ENCODE measurements around the gene CLPTM1L.
A peak's percentile ranks its signal among the peaks of the same experiment; 100 is the strongest.

The CLPTM1L gene, protein sequence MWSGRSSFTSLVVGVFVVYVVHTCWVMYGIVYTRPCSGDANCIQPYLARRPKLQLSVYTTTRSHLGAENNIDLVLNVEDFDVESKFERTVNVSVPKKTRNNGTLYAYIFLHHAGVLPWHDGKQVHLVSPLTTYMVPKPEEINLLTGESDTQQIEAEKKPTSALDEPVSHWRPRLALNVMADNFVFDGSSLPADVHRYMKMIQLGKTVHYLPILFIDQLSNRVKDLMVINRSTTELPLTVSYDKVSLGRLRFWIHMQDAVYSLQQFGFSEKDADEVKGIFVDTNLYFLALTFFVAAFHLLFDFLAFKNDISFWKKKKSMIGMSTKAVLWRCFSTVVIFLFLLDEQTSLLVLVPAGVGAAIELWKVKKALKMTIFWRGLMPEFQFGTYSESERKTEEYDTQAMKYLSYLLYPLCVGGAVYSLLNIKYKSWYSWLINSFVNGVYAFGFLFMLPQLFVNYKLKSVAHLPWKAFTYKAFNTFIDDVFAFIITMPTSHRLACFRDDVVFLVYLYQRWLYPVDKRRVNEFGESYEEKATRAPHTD

GRCh38 chr5:1344975-1345838 lies at the start of gene CLPTM1L:
CLPTM1L (minus strand) TSS chr5:1345099; CDS start chr5:1344841, 258 bp downstream.
- DNase-seq: peak; percentile 9

- DNase-seq: no peak
Measured at GRCh38 chr5:1393571-1394501, 48.9 kb upstream of the CLPTM1L start.

GRCh38 chr5:1392801-1393565 lies 48.1 kb upstream of the CLPTM1L start:
- DNase-seq: no peak

DNA sequence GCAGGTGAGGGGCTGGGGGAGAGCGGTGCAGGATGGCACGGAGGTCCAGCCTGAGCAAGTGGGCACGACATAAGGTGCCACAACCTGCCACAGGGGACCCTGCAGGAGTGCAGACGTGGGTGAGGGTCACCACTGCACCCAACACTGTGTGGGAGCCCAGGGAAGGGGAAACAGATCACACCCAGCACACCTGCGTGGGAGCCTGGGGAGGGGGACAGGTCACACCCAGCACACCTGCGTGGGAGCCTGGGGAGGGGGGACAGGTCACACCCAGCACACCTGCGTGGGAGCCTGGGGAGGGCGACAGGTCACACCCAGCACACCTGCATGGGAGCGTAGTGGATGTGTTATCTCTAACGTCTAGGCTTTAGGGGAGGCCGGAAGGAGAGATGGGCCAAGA lies 47.4 kb upstream of the CLPTM1L start:
- no peak for DNase-seq

- DNase-seq: no peak
Measured at GRCh38 chr5:1391691-1392090, 46.8 kb upstream of the CLPTM1L start.

DNA sequence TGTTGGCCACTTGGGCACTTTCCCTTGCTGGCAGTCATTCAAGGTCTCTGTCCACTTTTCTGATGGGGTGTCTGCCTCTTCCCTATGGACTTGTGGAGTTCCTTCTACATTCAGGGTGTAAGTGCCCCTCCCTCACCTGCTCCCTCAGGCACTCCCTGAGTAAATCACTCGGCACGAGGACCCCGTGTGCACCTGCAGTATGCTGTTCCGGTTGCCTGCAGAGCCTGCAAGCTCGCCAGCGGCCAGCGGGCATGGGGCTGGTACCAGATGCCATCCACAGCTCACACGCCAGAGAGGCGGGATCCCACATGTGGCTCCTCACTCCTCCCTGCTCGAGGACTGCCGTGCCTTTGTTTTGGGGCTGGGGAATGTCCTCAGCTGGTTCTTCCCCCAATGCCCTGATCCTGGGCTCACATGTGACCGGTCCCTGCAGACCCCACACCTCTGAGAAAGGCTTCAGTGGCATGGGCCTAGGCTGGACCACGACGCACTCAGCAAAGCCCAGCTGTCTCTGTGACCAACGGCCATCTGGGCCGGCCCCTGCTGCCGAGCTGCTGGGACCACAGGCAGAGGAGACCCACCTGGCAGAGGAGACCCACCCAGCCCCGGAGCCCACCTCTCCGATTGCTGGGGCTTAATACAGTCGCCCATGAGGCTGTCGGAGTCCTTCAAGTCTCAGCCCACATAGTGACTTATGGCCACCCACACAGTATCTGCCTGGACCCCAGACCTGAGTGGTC lies 46.1 kb upstream of the CLPTM1L start:
- no peak for DNase-seq

- DNase-seq: no peak
Measured at GRCh38 chr5:1390333-1390732, 45.4 kb upstream of the CLPTM1L start.

DNA sequence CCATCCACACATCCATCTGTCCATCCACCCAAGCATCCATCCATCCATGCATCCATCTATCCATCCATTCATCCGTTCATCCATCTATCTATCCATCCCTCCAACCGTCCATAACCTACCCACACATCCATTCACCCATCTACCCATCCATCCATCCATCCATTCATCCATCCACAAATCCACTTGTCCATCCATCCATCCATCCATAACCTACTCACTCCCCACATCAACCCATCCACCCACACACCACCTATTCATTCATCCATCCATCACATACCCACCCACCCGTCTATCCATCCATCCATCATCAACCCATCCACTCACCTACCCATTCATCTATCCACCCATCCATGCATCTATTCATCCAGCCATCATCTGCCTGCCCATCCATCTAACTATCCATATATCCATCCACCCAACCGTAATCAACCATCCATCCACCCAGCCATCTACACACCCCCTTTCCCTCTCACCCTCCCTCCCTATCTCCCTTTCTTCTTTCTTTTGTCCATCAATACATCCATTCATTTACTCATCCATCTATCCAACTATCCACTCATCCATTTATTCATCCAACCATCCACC lies 43.6 kb upstream of the CLPTM1L start:
- no peak for DNase-seq

- DNase-seq: no peak
Measured at GRCh38 chr5:1387876-1388275, 43.0 kb upstream of the CLPTM1L start.

DNA sequence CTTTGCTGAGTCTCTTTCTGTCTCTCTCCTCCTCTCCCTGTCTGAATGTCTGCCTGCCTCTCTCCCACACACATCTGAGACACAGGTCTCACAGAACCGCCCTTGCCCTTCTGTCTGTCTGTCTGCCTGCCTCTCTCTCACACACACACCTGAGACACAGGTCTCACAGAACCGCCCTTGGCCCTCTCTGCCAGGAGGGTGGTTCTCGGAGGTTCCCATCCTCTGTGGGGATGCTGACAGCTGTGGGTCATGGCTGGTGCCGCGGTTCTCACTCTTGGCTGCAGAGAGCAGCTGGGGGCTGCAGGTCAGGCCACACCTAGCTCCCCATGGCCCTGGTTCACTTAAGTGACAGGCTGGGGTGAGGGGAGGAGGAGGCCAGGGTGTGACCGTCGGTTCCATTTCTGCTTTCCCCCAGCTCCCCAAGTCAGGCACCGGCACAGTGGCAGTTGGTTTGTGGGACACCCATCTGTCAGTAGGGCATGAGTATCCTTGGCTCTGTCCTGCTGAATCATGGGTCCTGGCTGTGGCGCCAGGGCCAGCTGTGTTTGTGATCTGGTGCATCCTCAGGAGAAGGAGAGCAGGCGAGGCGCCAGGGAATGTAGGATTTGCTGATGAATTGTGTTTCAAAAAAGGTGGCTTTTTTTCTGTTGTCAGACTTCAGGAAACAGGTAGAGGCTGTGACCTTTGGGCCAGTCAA lies 42.3 kb upstream of the CLPTM1L start:
- DNase-seq: no peak

- no peak for DNase-seq
Measured at GRCh38 chr5:1386274-1386717, 41.4 kb upstream of the CLPTM1L start.

- DNase-seq: no peak
Measured at GRCh38 chr5:1385395-1386273, 40.7 kb upstream of the CLPTM1L start.

GRCh38 chr5:1384521-1384920 lies 39.6 kb upstream of the CLPTM1L start:
- no peak for DNase-seq

DNA sequence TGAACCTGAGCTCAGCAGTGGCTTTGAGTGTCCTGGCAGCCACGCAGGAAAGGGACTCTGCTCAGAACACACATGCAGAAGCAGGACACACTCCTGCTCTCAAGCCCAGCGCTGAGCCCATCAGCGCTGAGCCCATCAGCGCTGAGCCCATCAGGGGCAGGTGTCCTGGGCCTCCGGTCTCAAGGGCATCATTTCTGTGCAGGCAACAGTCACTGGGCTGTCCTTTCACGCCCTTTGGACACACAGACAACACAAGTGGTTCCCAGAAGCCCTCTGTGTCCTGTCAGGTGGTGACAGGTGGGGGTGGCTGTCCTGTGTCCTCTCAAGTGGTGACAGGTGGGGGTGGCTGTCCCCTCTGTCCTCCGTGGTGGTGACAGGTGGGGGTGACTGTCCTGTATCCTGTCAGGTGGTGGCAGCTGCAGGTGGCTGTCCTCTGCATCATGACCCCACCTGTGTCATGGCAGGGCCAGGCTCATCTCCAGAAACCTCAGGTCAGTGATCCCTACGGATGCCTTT lies 39.0 kb upstream of the CLPTM1L start:
- DNase-seq: no peak

- no peak for DNase-seq
Measured at GRCh38 chr5:1383344-1383743, 38.4 kb upstream of the CLPTM1L start.

GRCh38 chr5:1382248-1382700 lies 37.4 kb upstream of the CLPTM1L start:
- DNase-seq: no peak

DNA sequence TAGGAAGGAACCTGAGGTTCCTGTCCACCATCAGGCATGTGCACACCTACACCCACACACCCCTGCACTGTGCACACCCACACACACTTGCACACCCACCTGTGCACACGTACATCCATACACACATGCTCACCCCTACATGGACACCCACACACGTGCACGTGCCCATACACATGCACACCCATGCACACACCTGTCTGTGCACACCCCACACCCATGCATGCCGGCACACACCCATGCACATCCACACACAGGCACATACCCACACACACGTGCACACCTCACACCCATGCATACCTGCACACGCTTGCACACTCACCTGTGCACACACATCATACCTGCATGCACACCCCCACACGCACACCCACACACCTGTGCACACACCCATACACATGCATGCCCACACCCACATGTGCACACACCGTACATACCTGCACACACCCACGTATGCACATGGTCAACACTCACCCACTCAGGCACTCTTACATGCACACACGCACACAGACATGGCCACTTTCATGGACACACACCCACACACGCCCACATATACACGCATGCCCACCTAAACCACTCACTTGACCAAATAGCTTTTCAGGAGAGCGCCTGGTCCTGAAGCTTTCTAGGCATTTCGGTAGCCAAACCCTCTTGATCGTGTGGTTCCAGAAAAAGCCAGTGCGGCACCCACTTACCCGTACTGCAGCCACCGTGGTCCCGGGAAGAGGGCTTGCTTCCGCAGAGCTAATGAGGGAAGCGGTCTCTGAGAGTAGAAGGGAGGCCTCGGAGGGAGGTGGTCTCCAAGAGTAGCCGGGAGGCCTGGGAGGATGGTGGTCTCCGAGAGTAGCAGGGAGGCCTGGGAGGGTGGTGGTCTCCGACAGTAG lies 36.7 kb upstream of the CLPTM1L start:
- no peak for DNase-seq

All from NCI-H1436 treated with DMSO at 0.1 percent for 48 hours (cell line).